ENCODE data around the gene P2RX4. TPM values are rescaled to one million over a fixed set of nuclear protein-coding genes. Genes with fewer than 3 reads are reported as not detected.

P2RX4 gene
- total RNA-seq, 1 experiment from 2014 or later = 17.1 TPM

DNA sequence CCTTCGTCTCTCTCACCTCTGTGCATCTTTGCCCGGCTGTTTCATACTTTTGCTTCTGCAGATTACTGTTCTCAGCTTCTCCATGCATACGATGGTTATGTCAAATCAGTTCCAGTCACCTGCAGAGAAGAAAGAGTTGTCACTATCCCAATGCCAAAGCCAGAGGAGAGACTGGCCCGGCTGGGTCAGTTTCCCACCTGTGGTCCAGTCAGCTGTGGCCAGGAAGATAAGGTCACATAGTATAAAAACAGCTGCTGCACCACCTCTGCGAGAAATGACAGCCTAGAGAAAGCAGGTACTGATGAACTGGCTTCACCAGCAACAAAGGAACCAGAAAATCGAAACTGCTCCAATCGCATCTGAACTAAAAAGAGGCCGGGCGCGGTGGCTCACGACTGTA, 6.4 kb upstream of the P2RX4 start:
- RAD21 ChIA-PET (ENCODE audit: low non-redundant PET in 1 of 2, low total read pairs in 2 of 2, uncharacterized antibody in 2 of 2, unreplicated experiment in 2 of 2) = no interaction called here

More for the DNA sequence above, 6.4 kb upstream of the P2RX4 start:
- TF ChIP-seq, protein P1, sequence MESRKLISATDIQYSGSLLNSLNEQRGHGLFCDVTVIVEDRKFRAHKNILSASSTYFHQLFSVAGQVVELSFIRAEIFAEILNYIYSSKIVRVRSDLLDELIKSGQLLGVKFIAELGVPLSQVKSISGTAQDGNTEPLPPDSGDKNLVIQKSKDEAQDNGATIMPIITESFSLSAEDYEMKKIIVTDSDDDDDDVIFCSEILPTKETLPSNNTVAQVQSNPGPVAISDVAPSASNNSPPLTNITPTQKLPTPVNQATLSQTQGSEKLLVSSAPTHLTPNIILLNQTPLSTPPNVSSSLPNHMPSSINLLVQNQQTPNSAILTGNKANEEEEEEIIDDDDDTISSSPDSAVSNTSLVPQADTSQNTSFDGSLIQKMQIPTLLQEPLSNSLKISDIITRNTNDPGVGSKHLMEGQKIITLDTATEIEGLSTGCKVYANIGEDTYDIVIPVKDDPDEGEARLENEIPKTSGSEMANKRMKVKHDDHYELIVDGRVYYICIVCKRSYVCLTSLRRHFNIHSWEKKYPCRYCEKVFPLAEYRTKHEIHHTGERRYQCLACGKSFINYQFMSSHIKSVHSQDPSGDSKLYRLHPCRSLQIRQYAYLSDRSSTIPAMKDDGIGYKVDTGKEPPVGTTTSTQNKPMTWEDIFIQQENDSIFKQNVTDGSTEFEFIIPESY (IDR thresholded peaks at IDR 0.05; ENCODE audit: extremely low read depth, insufficient replicate concordance, low read length) = no peak
- no peak for TF ChIP-seq YY1 (IDR thresholded peaks at IDR 0.05; ENCODE audit: extremely low read depth, insufficient replicate concordance, low read depth, low read length)
- TF ChIP-seq, protein P2, sequence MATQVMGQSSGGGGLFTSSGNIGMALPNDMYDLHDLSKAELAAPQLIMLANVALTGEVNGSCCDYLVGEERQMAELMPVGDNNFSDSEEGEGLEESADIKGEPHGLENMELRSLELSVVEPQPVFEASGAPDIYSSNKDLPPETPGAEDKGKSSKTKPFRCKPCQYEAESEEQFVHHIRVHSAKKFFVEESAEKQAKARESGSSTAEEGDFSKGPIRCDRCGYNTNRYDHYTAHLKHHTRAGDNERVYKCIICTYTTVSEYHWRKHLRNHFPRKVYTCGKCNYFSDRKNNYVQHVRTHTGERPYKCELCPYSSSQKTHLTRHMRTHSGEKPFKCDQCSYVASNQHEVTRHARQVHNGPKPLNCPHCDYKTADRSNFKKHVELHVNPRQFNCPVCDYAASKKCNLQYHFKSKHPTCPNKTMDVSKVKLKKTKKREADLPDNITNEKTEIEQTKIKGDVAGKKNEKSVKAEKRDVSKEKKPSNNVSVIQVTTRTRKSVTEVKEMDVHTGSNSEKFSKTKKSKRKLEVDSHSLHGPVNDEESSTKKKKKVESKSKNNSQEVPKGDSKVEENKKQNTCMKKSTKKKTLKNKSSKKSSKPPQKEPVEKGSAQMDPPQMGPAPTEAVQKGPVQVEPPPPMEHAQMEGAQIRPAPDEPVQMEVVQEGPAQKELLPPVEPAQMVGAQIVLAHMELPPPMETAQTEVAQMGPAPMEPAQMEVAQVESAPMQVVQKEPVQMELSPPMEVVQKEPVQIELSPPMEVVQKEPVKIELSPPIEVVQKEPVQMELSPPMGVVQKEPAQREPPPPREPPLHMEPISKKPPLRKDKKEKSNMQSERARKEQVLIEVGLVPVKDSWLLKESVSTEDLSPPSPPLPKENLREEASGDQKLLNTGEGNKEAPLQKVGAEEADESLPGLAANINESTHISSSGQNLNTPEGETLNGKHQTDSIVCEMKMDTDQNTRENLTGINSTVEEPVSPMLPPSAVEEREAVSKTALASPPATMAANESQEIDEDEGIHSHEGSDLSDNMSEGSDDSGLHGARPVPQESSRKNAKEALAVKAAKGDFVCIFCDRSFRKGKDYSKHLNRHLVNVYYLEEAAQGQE (IDR thresholded peaks at IDR 0.05; ENCODE audit: low read depth) = no peak
- H3K9me3 ChIP-seq (ENCODE audit: control insufficient read depth in 1 of 2, insufficient read depth in 1 of 2, low read depth in 1 of 2, low read length in 2 of 2) = no peaks in the 10 kb centered on the region
- H3K36me3 ChIP-seq (ENCODE audit: control insufficient read depth in 1 of 2, insufficient read depth in 2 of 2, low read length in 2 of 2) = no peaks in the 10 kb centered on the region
- no TSS peak for BruUV-seq (replicated peaks)
- no peak overlapping the region for H3K4me2 ChIP-seq (ENCODE audit: low read length)
- no peaks in the 10 kb centered on the region for H3K79me2 ChIP-seq (ENCODE audit: insufficient read depth, low read length)
- H3K4me1 ChIP-seq (ENCODE audit: control insufficient read depth in 1 of 2, insufficient read depth in 2 of 2, low read length in 2 of 2) = no peaks in the 10 kb centered on the region
- H4K20me1 ChIP-seq (ENCODE audit: insufficient read depth) = no peaks in the 10 kb centered on the region
- no peaks in the 10 kb centered on the region for H3K9me2 ChIP-seq (ENCODE audit: insufficient read depth)
- H3K4me3 ChIP-seq (replicated peaks in 1 of 2; ENCODE audit: low read depth in 1 of 2, low read length in 2 of 2) = no peak overlapping the region
- no peak overlapping the region for H2AFZ ChIP-seq (ENCODE audit: low read depth, low read length, poor library complexity, severe bottlenecking)
- ChIA-PET POLR2A (no interaction called here), CTCF (no interaction called here)
- no peak for ATAC-seq
- no peak overlapping the region for H3K27ac ChIP-seq (ENCODE audit: low read depth, low read length)
- H3K9ac ChIP-seq (ENCODE audit: low read length) = no peak overlapping the region
- intact Hi-C loops (cut with micrococcal nuclease) = no loop called here
- no peak for DNase-seq (ENCODE audit: low read depth, low spot score)
- no peaks in the 10 kb centered on the region for H3K27me3 ChIP-seq (ENCODE audit: insufficient read depth, low read length)

Measured in HCT116 (cell line).